Measurements from ENCODE around the gene EEPD1. TPM values are rescaled to one million over a fixed set of nuclear protein-coding genes. Genes with fewer than 3 reads are reported as not detected.

The EEPD1 gene
- total RNA-seq, 1 donor from 2014 or later, result 0.64 TPM

DNA sequence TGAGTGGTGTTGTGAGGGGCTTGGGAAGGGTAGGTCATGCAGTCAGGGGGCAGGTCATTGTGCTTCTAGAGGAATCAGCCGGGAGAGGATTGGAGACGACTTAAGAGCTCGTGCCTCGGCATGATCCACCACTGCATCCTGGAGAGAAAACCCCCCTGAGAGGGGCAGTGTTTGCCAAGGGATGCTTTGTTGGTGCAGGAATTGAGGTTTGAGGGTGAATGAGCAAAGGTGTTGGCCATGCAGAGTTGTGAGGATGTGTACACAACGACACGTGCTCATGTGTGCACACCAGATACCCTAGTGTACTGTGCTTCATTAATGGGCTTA is 151.0 kb downstream of the EEPD1 start:
- Mint-ChIP-seq H3K4me3 (no peak overlapping the region), H3K36me3 (ENCODE audit: low read depth) (no peaks in the 10 kb centered on the region), H3K9me3 (no peaks in the 10 kb centered on the region), H3K27me3 (no peaks in the 10 kb centered on the region), H3K4me1 (no peaks in the 10 kb centered on the region), H3K27ac (no peak overlapping the region)
- intact Hi-C loops (cut with micrococcal nuclease), result no loop called here
- CTCF ChIA-PET, result no interaction called here
- TF ChIP-seq, protein P1, sequence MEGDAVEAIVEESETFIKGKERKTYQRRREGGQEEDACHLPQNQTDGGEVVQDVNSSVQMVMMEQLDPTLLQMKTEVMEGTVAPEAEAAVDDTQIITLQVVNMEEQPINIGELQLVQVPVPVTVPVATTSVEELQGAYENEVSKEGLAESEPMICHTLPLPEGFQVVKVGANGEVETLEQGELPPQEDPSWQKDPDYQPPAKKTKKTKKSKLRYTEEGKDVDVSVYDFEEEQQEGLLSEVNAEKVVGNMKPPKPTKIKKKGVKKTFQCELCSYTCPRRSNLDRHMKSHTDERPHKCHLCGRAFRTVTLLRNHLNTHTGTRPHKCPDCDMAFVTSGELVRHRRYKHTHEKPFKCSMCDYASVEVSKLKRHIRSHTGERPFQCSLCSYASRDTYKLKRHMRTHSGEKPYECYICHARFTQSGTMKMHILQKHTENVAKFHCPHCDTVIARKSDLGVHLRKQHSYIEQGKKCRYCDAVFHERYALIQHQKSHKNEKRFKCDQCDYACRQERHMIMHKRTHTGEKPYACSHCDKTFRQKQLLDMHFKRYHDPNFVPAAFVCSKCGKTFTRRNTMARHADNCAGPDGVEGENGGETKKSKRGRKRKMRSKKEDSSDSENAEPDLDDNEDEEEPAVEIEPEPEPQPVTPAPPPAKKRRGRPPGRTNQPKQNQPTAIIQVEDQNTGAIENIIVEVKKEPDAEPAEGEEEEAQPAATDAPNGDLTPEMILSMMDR (IDR thresholded peaks at IDR 0.05), result no peak
- POLR2A ChIA-PET, result no interaction called here
- ATAC-seq (ENCODE audit: low read depth), result no peak
- no peak for DNase-seq

DNA sequence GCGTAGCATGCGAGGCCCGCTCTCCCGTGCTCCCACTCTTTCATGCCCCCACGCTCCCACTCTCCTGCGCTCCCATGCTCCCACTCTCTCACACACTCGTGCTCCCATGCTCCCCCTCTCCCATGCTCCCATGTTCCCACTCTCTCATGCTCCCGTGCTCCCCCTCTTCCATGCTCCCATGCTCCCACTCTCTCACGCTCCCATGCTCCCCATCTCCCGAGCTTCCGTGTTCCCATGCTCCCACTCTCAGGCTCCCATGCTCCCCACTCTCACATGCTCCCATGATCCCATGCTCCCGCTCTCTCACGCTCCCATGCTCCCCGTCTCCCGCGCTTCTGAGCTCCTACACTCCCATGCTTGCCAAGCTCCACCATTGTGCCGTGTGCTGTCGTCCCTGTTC is 152.2 kb downstream of the EEPD1 start:
- H3K9me3 Mint-ChIP-seq, result no peaks in the 10 kb centered on the region
- no peaks in the 10 kb centered on the region for H3K27me3 Mint-ChIP-seq
- H3K36me3 Mint-ChIP-seq (ENCODE audit: low read depth), result no peaks in the 10 kb centered on the region
- no peak overlapping the region for H3K4me3 Mint-ChIP-seq
- ChIA-PET CTCF (interaction anchor here (0.7 to 4.2 kb wide), 2 partner anchors 11 to 13 kb away, joined by 3 to 18 read pairs; no protein-coding TSS in a partner anchor), POLR2A (no interaction called here)
- TF ChIP-seq, protein P1 (IDR thresholded peaks at IDR 0.05), result no peak
- DNase-seq (no peak), ATAC-seq (ENCODE audit: low read depth) (no peak)
- intact Hi-C loops (cut with micrococcal nuclease), result no loop called here
- no peak overlapping the region for H3K27ac Mint-ChIP-seq
- H3K4me1 Mint-ChIP-seq, result no peaks in the 10 kb centered on the region

DNA sequence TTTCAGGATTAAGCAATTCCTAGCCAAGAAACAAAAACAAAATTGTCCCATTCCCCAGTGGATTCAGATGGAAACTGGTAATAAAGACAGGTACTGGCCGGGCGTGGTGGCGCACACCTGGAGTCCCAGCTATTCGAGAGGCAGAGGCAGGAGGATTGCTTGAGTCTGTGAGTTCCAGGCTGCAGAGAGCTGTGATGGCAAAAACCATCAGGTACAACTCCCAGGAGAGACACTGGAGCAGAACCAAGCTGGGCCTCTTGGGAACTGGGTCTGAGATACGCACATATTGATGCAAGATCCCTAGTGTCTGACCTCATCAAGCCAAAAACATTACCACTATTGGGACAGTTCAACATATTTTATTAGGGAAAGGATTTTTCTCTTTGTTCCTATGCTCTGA is 152.6 kb downstream of the EEPD1 start:
- H3K4me3 Mint-ChIP-seq, result no peak overlapping the region
- intact Hi-C loops (cut with micrococcal nuclease), result no loop called here
- CTCF ChIA-PET, result interaction anchor here (0.7 to 4.2 kb wide), 2 partner anchors 10 to 13 kb away, joined by 3 to 18 read pairs; no protein-coding TSS in a partner anchor

DNA sequence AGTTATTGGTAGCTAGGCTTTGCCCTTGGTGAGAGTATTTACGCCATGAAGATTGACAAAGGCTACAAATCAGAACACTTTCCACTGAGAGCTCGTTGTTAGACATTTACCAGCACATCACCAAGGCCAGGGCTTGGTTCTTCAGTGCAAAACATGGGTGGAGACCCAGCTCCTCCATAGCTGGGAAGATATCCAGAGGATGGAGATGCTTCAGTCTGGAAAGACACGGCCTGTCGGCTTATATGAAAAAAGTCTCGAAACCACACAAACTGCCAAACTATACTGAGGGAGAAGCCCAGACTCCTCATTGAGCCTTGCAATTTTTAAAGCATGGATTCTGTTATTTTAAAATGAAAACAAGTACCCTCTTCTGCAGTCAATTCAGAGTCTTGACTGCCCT is 153.2 kb downstream of the EEPD1 start:
- CTCF ChIA-PET, result interaction anchor here (4.2 kb wide), 1 partner anchor 12 kb away, joined by 18 read pairs; no protein-coding TSS in a partner anchor
- H3K27me3 Mint-ChIP-seq, result no peaks in the 10 kb centered on the region
- no peaks in the 10 kb centered on the region for H3K36me3 Mint-ChIP-seq (ENCODE audit: low read depth)
- DNase-seq, result no peak
- intact Hi-C loops (cut with micrococcal nuclease), result no loop called here
- POLR2A ChIA-PET, result no interaction called here
- H3K4me3 Mint-ChIP-seq, result no peak overlapping the region
- TF ChIP-seq, protein P1 (IDR thresholded peaks at IDR 0.05), result no peak
- H3K27ac Mint-ChIP-seq, result no peak overlapping the region
- no peak for ATAC-seq (ENCODE audit: low read depth)
- no peaks in the 10 kb centered on the region for H3K4me1 Mint-ChIP-seq
- no peaks in the 10 kb centered on the region for H3K9me3 Mint-ChIP-seq

More for the DNA sequence above, 152.6 kb downstream of the EEPD1 start:
- Mint-ChIP-seq H3K9me3 (no peaks in the 10 kb centered on the region), H3K27ac (no peak overlapping the region), H3K36me3 (ENCODE audit: low read depth) (no peaks in the 10 kb centered on the region), H3K27me3 (no peaks in the 10 kb centered on the region), H3K4me1 (no peaks in the 10 kb centered on the region)
- POLR2A ChIA-PET, result no interaction called here
- TF ChIP-seq, protein P1 (IDR thresholded peaks at IDR 0.05), result no peak
- DNase-seq (no peak), ATAC-seq (ENCODE audit: low read depth) (no peak)

DNA sequence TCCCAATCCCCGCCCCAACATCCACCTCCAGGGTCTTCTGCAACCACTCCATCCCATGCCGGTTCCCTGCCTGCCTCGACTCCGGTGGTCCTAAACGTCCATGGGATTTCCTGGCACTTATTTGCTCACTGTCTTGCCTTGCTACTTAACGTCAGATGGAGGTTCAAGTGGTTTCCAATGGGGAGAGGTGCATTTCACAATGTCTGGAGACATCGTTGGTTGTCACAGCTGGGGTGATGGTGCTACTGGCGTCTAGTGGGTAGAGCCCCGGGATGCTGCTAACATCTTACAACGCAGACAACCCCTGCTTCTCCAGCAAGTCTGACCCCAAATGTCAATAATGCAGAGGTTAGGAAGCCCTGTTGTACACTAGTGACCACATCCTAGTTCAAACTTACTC is 153.7 kb downstream of the EEPD1 start:
- Mint-ChIP-seq H3K9me3 (no peaks in the 10 kb centered on the region), H3K4me3 (no peak overlapping the region), H3K4me1 (no peaks in the 10 kb centered on the region), H3K27me3 (no peaks in the 10 kb centered on the region), H3K27ac (no peak overlapping the region), H3K36me3 (ENCODE audit: low read depth) (no peaks in the 10 kb centered on the region)
- intact Hi-C loops (cut with micrococcal nuclease), result no loop called here
- TF ChIP-seq, protein P1 (IDR thresholded peaks at IDR 0.05), result no peak
- no peak for ATAC-seq (ENCODE audit: low read depth)
- CTCF ChIA-PET, result interaction anchor here (4.2 kb wide), 1 partner anchor 12 kb away, joined by 18 read pairs; no protein-coding TSS in a partner anchor
- no peak for DNase-seq
- POLR2A ChIA-PET, result no interaction called here
